ENCODE measurements around the gene TAF1B.

The TAF1B gene

GRCh38 chr2:9892236-9892635, 49.0 kb downstream of the TAF1B start:
- TF ChIP-seq, protein P1, sequence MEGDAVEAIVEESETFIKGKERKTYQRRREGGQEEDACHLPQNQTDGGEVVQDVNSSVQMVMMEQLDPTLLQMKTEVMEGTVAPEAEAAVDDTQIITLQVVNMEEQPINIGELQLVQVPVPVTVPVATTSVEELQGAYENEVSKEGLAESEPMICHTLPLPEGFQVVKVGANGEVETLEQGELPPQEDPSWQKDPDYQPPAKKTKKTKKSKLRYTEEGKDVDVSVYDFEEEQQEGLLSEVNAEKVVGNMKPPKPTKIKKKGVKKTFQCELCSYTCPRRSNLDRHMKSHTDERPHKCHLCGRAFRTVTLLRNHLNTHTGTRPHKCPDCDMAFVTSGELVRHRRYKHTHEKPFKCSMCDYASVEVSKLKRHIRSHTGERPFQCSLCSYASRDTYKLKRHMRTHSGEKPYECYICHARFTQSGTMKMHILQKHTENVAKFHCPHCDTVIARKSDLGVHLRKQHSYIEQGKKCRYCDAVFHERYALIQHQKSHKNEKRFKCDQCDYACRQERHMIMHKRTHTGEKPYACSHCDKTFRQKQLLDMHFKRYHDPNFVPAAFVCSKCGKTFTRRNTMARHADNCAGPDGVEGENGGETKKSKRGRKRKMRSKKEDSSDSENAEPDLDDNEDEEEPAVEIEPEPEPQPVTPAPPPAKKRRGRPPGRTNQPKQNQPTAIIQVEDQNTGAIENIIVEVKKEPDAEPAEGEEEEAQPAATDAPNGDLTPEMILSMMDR (IDR thresholded peaks at IDR 0.05; ENCODE audit: insufficient read depth, low read depth, low read length, missing control alignments), result no peak
- DNase-seq (ENCODE audit: low read depth), result no peak

GRCh38 chr2:9895669-9896590, 52.7 kb downstream of the TAF1B start:
- TF ChIP-seq, protein P1 (IDR thresholded peaks at IDR 0.05; ENCODE audit: insufficient read depth, low read depth, low read length, missing control alignments), result no peak
- H3K4me3 ChIP-seq (ENCODE audit: low read depth, low read length), result no peak overlapping the region
- DNase-seq (ENCODE audit: low read depth), result no peak

More at GRCh38 chr2:9892236-9892635, 49.0 kb downstream of the TAF1B start:
- no peak overlapping the region for H3K4me3 ChIP-seq (ENCODE audit: low read depth, low read length)

DNA sequence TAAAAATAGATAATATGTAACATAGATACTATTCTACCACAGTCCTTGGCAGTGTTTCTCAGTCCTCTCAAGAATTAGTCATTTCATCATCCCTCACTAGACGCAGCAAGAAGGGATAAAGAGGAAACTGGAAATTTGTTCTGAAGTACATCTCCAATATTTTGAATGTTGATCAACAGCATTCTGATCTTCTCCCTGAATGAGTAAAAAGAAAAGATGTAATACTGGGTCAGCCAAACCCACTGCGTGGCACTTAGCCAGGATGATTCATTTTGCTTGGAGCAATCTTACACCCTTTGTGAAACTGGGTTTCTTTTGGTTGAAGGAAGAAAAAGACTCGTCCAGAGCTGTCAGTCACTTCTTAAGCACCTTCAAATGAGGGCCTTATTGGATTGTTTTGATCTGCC, 54.1 kb downstream of the TAF1B start:
- peak; percentile 68 for DNase-seq (ENCODE audit: low read depth)

GRCh38 chr2:9897846-9898245, 54.6 kb downstream of the TAF1B start:
- TF ChIP-seq, protein P1 (IDR thresholded peaks at IDR 0.05; ENCODE audit: insufficient read depth, low read depth, low read length, missing control alignments), result no peak
- no peak overlapping the region for H3K4me3 ChIP-seq (ENCODE audit: low read depth, low read length)
- no peak for DNase-seq (ENCODE audit: low read depth)

More for the DNA sequence above, 54.1 kb downstream of the TAF1B start:
- TF ChIP-seq, protein P1 (IDR thresholded peaks at IDR 0.05; ENCODE audit: insufficient read depth, low read depth, low read length, missing control alignments), result no peak
- no peak overlapping the region for H3K4me3 ChIP-seq (ENCODE audit: low read depth, low read length)

GRCh38 chr2:9905413-9905812, 62.1 kb downstream of the TAF1B start:
- no peak overlapping the region for H3K4me3 ChIP-seq (ENCODE audit: low read depth, low read length)
- DNase-seq (ENCODE audit: low read depth), result no peak
- TF ChIP-seq, protein P1 (IDR thresholded peaks at IDR 0.05; ENCODE audit: insufficient read depth, low read depth, low read length, missing control alignments), result no peak

DNA sequence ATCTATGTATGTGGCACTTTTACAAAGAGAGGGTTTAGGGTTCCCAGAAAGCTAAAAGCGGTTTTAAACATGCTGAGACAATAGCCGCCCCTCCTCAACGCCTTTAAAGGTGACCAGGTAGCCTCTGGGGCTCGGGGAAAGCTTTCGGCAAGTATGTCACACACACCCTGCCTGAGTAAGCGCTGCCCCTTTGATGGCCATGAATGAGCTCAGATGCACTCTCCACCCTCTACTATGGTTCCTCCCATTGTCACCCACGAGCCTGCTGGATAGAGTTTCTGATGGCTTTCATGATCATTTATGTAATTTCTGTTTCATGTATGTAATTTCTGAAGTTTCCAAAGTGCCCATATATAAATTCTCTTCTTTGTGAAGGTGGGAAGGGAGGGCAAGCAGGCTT, 64.1 kb downstream of the TAF1B start:
- DNase-seq (ENCODE audit: low read depth), result no peak
- TF ChIP-seq, protein P1 (IDR thresholded peaks at IDR 0.05; ENCODE audit: insufficient read depth, low read depth, low read length, missing control alignments), result no peak
- no peak overlapping the region for H3K4me3 ChIP-seq (ENCODE audit: low read depth, low read length)

All from GM12865 (cell line).